GM21737 (cell line): ENCODE measurements around the gene FAM13A.

ENCODE experiments used
- ATAC-seq: cut with Tn5 transposase; IDR thresholded peaks from one replicate; pipeline ENCODE4 v1.9.1; 2021; ENCODE audit warnings: mild to moderate bottlenecking, moderate library complexity; ENCODE audit not compliant: unreplicated experiment

FAM13A gene

DNA sequence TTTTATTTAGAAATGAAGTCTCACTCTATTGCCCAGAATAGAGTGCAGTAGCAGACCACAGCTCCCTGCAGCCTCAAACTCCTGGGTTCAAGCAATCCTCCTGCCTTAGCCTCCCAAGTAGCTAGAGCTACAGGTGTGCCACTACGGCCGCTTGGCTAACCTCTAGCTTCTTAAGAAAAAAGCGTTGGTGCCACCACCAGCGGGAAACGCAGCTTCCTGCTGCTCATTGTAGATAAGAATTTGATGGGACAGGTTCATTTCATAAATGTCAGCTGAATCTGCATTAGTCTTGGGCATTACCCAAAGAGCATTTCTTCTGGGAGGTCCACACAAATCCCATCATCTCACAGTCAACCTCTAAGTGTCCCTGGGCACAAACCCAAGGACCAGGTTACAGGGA, 326.2 kb downstream of the FAM13A start:
- ATAC-seq, result no peak

DNA sequence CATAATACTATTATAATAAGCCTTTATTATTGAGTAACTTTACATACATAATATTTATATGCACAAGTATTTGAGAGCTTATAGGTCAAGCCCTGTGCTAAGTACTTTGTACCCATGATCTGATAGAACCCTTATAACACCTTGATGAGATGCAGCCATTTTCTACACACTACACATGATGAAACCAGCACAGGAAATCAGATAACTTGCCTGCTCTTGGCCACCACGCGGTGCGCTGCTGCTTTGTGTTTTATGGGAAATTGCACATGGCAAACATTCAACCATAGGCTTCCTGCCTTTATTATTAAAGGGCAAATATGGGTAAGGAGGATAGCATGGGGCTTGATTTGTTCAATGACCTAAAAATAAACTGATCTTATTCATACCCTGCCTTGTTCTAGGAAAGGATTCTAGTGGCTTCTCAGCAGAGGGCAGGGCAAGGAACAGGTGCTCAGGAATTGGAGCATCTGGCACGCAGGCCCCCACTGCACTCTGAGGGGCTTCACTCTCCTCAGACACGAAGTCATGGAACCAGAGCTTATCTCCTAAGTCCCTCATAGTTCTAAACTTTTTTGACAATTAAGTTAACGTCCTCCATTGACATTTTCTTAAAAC, 327.7 kb downstream of the FAM13A start:
- no peak for ATAC-seq

DNA sequence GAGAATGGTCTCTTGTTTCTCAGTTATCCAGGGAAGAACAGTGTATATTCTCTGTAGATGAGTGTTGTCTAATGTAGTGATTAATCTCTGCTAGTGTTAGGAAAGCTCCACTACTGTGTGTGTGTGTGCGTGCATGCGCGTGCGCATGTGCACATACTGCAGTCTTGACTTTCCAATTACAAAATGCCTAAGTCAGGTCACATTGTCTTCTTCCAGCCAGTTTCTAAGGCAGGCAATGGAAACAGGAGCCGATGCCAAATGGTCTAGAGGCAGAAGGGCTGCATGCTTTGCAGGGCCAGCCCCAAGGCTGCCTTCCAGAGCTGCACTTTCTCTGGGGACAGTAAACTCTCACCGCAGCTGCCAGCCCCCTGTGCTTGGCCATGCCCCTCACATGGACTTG, 328.8 kb downstream of the FAM13A start:
- no peak for ATAC-seq

DNA sequence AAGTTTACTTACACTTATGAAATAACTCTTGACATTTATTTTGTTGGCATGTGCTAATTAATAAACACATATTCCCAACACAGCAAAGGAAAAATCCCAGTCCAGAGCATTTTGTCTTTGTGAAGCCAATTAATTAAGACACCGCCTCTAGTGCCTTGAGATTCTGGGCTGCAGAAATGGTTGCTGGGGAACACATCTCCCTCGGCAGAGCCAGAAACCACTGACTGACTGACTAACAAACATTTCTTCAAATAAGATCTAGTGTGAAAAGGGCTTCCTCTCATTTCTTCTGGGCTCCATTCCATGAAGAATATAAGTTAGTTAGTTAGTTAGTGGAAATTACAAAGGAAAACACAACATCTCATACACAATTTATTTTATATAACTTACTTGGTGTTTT, 331.0 kb downstream of the FAM13A start:
- no peak for ATAC-seq

DNA sequence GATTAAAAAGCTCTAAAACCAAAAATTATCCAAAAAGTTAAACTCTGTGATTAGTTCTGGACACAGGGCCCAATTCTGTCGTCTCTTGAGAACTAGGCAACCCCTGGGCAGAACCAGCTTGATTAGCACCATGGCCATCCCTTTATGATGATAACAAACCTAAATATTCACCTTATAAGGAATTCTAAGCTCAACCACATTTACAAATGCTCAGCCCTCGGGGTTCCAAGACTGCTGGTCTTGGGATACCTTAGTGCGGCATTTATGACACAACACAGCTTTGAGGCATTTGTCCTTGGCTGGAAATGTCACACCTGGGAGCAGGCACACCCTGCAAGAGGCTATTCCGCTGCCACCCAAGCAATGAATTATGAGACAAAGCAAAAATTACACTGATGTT, 331.8 kb downstream of the FAM13A start:
- no peak for ATAC-seq

DNA sequence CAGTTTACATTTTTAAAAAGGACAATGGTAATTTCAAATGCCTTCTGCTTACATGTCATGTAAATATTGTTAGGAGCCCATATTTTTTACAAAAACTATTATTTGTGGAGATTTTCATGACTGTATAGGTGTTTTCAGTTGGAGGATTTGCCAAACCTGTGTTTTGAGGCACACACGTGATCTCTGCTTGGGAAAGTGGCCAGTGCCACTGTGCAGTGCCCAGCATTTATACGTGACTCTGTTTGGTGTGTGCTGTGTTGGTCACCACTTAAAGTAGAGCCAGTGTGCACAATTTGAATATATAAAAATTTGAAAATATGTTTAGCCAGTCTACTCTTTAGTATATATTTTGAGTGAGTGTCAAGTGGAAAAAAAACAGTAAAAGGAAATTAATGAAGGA, 332.6 kb downstream of the FAM13A start:
- no peak for ATAC-seq

DNA sequence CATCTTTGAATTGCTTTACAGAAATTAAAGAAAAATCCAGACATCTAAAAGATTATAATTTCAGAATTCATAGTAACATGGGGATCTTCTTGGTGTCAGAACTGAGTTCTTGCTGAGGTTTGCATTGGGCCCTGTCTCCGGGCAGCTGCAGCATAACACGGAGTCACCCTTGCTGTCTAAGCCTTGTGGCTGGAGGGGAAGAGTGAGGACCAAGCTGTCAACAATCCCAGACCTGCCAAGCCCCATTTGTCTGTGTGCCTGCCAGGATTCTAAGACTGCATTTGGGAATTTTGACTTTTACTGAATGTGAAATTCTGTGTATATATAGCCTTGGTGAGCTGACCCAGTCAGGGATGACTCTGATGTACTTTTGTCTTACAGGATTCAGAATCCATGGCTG, 334.2 kb downstream of the FAM13A start:
- no peak for ATAC-seq

DNA sequence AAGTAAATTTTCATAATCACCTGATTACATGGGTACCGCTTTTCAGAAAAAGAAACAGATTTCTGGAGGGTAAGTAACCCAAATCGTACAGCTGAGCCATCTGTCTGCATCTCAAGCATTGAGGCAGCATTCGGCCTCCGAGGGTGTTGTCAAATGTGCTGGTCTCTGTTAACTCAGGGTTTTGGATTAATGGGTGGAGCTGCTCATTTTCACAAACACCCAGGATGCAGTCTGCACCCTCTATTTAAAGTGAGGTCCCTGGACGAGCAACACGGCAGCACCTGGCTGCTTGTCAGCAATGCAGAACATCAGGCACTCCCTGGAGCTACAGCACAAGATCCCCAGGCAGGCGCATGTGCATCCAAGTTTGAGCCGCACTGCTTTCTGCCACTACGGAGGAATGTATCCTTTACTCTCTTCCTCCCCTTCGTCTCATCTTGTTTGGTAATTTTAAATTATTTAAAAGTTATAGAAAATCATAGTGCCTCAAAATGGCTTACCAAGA, 334.7 kb downstream of the FAM13A start:
- no peak for ATAC-seq

DNA sequence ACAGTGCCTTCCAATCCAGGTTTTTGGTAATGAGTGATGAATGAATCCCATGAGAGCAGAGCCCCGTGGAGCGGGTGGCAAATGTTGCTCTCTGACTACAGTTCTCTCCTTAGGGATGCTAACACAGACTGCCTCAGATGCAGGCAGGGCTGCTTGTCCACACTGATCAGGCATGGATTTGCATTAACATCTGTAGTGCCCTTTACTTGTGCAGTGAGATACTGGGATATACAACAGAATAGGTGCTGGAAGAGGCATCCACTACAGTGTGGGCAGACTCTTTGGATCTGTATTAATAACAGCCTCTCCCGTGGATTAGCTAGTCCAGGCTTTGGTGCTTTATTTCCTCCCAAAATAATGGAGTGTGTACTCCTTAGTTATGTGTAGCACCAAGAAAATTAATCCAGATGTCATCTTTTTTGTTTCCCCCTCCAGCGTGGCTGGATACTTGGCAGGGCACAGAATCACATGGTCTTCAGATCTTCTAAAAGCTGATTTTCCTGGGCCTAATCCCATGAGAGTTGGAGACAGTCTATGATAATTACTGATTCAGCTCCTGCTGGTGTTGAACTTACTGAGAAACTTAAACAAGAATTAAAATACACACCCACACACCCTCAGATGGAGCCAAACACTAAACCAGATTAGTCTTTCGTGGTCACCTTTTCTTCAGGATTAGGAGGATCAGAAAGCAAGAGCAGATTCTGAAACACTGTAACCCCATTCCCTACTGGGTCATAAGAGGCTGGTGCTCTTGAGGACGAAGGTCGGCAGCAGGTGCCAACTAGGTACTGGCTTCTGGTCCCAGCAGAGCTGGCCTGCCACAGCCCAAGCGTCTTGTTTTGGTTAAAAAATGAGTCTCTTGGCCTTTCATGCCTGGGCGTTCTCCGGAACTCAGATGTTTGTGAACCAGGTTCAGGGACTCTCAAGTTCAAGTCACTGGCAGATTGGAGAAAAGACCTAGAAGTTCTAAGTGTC, 336.2 kb downstream of the FAM13A start:
- no peak for ATAC-seq

DNA sequence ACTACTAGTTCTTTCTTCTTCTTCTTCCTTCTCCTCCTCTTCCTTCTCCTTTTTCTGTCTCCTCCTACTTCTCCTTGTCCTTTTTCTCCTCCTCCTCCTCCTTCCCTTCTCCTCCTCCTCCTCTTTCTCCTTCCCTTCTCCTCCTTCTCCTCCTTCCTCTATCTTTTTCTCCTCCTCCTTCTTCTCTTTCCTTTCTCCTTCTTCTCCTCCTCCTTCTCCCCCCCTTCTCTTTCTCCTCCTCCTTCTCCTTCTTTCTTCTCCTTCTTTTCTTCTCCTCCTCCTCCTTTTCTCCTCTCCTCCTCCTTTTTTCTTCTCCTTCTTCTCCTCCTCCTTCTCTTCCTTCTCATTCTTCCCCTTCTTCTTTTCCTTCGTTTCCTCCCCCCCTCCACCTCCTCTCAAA, 337.6 kb downstream of the FAM13A start:
- ATAC-seq, result no peak

DNA sequence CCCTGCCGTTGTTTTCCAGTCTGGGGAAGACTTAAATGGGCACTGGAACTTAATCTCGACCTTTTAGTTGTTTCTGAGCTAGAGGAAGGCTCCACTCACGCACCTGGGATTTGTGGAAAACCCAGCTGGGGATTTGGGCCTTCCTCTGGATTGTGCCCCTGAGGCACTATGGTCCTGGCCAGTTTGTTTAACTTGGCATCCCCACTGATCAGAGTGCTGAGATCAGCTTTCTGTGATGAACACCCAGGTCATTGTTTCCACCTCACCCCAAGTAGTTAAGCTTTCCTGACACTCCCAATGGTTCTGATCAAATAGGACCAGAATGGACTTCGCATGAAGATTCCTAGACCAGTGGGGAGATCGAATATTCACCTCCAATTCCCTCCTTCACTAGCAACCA, 338.9 kb downstream of the FAM13A start:
- ATAC-seq, result no peak

DNA sequence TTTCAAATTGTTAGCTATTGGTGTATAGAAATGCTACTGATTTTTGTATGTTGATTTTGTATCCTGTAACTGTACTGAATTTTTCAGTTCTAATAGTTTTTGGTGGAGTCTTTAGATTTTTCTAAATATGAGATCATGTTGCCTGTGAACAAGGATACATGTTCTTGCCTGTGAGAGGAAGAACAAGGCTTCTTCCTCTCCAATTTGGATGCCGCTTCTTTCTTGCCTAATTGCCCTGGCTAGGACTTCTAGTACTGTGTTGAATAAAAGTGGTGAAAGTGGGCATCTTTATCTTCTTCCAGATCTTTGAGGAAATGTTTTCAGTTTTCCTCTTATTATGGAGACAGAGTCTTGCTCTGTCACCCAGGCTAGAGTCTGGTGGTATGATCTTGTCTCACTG, 343.2 kb downstream of the FAM13A start:
- ATAC-seq, result no peak

DNA sequence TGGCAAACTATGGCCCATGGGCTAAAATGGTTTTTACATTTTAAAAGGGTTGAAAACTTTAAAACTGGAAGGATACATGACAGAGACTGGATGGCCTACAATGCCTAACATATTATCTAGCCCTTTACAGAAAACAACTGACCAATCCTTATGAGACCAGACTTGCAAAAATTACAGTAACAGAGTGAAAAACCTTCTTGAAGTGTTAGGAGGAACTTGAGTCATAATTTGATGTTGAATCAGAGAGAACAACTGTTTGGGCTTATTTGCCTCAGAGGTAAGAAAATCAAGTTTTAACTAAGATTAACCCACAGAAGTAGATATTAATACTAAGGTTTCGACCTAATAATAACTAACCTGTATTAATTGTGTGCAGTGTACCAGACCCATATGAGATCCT, 347.0 kb downstream of the FAM13A start:
- no peak for ATAC-seq

DNA sequence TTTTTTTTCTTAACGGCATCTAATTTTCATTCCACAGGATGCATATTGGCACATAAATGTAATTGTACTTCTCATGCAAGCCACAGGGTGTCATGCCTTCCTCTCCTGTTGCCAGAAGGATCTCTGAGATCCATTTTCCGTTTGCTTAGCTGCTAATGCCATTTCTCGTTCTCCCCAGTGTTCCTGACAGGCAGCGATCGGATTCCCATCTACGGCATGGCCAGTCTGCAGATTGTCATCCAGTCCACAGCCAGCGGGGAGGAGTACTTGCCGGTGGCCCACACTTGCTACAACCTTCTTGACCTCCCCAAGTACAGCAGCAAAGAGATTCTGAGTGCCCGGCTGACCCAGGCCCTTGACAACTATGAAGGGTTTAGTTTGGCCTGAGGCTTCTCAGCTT, 350.4 kb downstream of the FAM13A start:
- no peak for ATAC-seq

DNA sequence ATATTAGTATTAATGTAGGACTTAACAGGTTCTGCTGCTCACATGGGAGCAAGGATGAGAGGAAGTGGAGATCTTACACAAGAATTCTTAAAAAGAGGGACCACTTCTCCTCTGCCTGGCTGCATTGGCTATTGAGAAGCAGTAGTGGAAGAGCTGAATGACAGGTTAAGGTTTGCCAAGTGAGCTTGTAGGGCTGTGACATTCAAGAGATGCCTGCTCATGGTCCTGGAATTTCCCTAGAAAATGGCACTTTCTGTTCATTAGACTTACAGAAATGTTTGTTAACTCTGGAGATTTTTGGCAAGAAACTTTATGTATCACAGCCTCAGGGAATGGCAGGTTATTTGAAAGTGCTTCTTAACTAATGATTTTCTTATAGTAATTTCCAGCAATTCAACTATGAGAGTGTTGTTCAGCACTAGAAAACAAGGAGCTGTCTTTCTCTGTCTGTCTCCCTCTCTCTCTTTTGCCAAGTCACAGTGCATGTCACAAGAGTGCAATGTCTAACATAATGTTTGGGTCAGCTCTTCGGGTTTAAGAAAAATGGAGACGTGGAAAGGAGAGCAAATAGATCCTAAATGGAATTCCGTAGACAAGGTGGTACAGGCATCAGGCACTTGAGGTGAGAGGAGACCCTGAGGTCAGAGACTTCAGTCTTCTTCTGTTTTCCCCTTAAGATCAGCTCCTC, 351.0 kb downstream of the FAM13A start:
- ATAC-seq, result no peak

DNA sequence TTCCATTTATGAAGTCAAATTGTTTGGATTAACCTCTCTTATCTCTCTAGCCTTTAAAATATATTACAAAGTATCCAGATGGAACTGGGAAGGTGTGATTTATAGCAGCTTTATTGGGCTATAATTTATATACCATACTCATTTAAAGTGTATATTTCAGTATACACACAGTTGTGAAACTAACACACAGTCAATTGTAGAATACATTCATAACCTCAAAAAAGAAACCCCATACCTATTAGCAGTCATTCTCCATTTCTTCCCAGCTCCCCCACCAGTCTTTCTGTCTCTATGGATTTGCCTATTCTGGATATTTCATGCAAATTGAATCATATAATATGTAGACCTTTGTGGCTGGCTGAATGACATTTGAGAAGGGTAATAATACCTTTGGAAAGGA, 351.8 kb downstream of the FAM13A start:
- ATAC-seq, result no peak

DNA sequence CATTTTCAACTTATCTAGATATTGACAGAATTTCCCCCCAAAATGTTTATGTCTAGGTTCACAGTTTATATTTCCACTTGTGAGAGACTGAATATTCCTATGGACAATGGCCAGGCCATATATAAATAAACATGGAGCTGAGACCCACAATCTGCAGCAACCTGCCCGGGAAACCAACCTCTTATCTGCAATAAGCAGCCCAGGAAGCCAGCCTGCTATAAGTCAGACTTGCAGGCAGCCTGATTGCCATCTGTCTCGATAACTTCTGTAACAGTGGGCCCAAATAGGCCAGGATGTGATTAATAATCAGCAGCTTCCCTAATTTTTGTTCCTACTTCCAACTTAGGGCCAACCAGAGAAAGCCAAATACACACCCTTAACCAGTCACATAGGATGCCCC, 354.2 kb downstream of the FAM13A start:
- ATAC-seq, result no peak

DNA sequence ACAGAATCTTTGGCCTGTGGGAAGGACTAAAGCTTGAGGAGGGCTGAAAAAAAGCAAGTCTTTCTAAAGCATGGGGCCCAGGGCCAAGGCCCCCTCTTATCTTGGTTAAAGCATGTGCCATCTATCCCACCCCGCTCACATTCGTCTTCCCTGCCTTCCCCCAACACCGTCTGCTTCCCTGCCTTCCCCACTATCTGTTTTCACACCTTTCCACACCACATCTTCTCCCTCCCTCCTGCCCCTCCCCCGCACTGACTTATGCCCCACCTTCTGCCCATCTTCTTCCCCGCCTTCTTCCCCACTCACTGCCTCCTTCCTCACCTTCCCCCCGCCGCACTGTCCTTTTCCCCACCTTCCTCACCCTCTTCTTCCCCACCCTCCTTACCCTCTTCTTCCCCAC, 358.5 kb downstream of the FAM13A start:
- no peak for ATAC-seq

DNA sequence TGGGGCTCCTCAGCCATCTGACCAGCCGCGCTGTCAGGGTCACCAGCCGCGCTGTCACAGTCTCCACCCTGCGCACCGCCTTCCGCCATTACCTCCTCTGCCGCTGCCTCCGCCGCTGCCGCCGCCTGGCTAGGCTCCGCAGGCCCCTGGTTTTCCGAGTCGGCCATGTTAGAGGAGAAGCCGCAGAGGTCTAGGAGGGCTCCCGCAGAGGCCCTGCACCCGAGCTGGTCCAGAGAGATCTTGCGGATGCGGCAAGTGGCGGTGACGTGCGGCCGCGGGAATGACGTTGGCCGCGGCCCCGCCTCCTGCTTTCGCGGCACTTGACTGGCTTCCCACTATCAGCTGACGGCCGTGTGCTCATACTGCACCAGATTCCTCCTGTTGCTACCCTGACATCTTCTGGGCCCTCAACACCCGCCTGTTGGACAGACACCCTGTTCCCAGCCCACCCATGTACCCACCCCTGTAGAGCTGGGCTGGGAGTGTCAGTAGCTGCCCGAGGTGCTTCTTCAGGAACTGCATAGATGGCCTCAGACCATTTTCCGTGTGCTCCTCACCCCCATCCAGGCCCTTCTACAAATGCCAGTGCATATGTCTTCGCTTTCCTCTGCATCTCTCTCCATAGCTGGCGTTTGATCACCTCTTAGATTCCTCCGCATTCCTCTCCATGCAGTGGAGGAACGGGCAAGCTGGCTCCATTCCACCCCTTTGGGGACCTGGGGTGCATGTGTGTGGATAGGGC, 359.2 kb downstream of the FAM13A start, which contains the start of gene NAP1L5:
NAP1L5 (minus strand) TSS at position 242 of the 742 bp plus-strand sequence; CDS start at position 167, 75 bp downstream.
- peak; percentile 85 for ATAC-seq

DNA sequence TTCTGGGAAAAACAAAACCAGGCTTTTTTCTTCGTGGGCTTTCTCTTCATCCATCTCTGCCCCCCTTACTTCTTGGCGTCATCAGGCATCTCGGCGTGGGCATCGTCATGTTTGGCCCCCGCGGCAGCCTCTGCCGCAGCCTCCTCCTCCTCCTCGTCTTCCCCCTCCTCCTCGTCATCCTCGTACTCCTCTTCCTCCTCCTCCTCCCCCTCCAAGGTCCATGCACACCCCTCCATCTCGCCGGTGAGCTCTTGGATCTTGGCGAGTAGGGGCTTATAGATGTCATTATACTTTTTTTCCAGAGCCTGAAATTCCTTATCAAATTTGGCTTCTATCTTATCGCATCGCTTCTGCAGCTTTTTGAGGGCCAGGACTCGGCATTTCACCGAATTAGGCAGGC, 359.8 kb downstream of the FAM13A start:
- peak; percentile 32 for ATAC-seq

DNA sequence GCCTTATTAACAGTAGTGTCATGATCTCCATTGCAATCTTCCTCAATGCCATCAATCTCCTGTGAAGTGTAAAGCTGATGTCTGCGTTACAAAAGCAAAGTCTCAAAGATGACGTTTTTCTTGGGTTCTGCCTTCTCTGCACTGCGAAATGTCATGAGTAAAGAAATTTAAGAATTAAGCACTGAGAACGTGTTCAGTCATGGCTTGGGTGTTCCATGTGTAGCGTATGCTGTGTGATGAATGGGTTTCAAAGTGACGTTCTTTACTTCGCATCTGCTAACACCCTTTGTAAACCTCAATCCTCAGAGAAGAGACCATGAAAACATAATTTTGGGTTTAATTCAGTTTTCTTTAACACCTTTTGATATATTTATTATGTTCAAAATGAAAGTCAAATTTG, 360.4 kb downstream of the FAM13A start:
- ATAC-seq, result no peak
